HG02588 (cell line): ENCODE results near the gene CDH20.

Source experiments
- ATAC-seq: cut with Tn5 transposase; IDR thresholded peaks from one replicate; pipeline ENCODE4 v1.9.1; 2021; ENCODE audit warnings: mild to moderate bottlenecking, moderate library complexity; ENCODE audit not compliant: unreplicated experiment

Gene CDH20

GRCh38 chr18:61333271-61333745 lies at the start of gene CDH20:
TSS of gene CDH20 (plus strand) at chr18:61333430.
- no peak for ATAC-seq

- ATAC-seq, result no peak
Measured at GRCh38 chr18:61284039-61284438, 49.2 kb upstream of the CDH20 start.

- ATAC-seq, result no peak
Measured at GRCh38 chr18:61285777-61286176, 47.5 kb upstream of the CDH20 start.

GRCh38 chr18:61286867-61287266 lies 46.4 kb upstream of the CDH20 start:
- no peak for ATAC-seq

GRCh38 chr18:61290616-61291015 lies 42.6 kb upstream of the CDH20 start:
- no peak for ATAC-seq

GRCh38 chr18:61292280-61293035 lies 40.8 kb upstream of the CDH20 start:
- no peak for ATAC-seq

- ATAC-seq, result no peak
Measured at GRCh38 chr18:61295153-61295552, 38.1 kb upstream of the CDH20 start.

GRCh38 chr18:61308004-61308403 lies 25.2 kb upstream of the CDH20 start:
- no peak for ATAC-seq

- no peak for ATAC-seq
Measured at GRCh38 chr18:61308795-61309393, 24.3 kb upstream of the CDH20 start.

- ATAC-seq, result peak; percentile 95
Measured at GRCh38 chr18:61322265-61322873, 10.9 kb upstream of the CDH20 start.

GRCh38 chr18:61323951-61324350 lies 9.3 kb upstream of the CDH20 start:
- no peak for ATAC-seq

- no peak for ATAC-seq
Measured at GRCh38 chr18:61326407-61326806, 6.8 kb upstream of the CDH20 start.

GRCh38 chr18:61329398-61329797 lies 3.8 kb upstream of the CDH20 start:
- no peak for ATAC-seq

GRCh38 chr18:61331051-61331450 lies 2.2 kb upstream of the CDH20 start:
- ATAC-seq, result no peak

GRCh38 chr18:61333746-61334490 lies 688 bp downstream of the CDH20 start:
- ATAC-seq, result no peak

GRCh38 chr18:61334491-61334850 lies 1.2 kb downstream of the CDH20 start:
- ATAC-seq, result no peak

- ATAC-seq, result no peak
Measured at GRCh38 chr18:61334951-61335683, 1.9 kb downstream of the CDH20 start.

- no peak for ATAC-seq
Measured at GRCh38 chr18:61335684-61336555, 2.7 kb downstream of the CDH20 start.

GRCh38 chr18:61336766-61337165 lies 3.5 kb downstream of the CDH20 start:
- ATAC-seq, result no peak

GRCh38 chr18:61337527-61337926 lies 4.3 kb downstream of the CDH20 start:
- no peak for ATAC-seq
